Common myeloid progenitor, CD34-positive (primary cell): ENCODE data around the gene SPNS3.

ENCODE experiments used
- CTCF ChIA-PET: fragments of 350-600 bp; sonication (Branson Sonifier 250); formaldehyde crosslinking; loops from one replicate; lab custom pipeline; 2021; ENCODE audit warnings: antibody characterized with exemption; lab: Charles Lee
- POLR2A ChIA-PET: fragments of 350-600 bp; sonication (Branson Sonifier 250); formaldehyde crosslinking; loops from one replicate; lab custom pipeline; 2021; ENCODE audit warnings: antibody characterized with exemption; lab: Charles Lee
- DNase-seq, 3 donors: peaks; one replicate each; pipeline versions ENCODE4 v3.0.0 to v3.0.0-alpha.2; 2013
- H3K27ac ChIP-seq, 2 experiments: 1 replicate in 1 of 2; 2 replicates in 1 of 2; pipeline ENCODE4 v1.7.0; 2013; ENCODE audit warnings: inconsistent platforms in 2 of 2, low read length in 2 of 2, mild to moderate bottlenecking in 2 of 2, low read depth in 1 of 2, moderate library complexity in 1 of 2; ENCODE audit not compliant: severe bottlenecking in 2 of 2, insufficient read depth in 1 of 2, poor library complexity in 1 of 2
- H3K27me3 ChIP-seq, 5 experiments: replicated peaks in 2 of 5; 1 replicate in 3 of 5; 2 replicates in 2 of 5; pipeline versions ENCODE4 v1.6.1 to v1.7.0; 2013; ENCODE audit warnings: low read length in 4 of 5, mild to moderate bottlenecking in 2 of 5, moderate library complexity in 2 of 5, inconsistent platforms in 1 of 5; ENCODE audit not compliant: insufficient read depth in 5 of 5, control insufficient read depth in 4 of 5
- H3K36me3 ChIP-seq, 4 experiments: 1 replicate in 2 of 4; 2 replicates in 2 of 4; pipeline versions ENCODE4 v1.6.1 to v1.7.0; 2013; ENCODE audit warnings: low read length in 3 of 4, control low read depth in 1 of 4, mild to moderate bottlenecking in 1 of 4; ENCODE audit not compliant: control insufficient read depth in 4 of 4, insufficient read depth in 4 of 4
- H3K4me1 ChIP-seq, 4 experiments: 1 replicate in 3 of 4; 2 replicates in 1 of 4; pipeline versions ENCODE4 v1.6.1 to v1.7.1; 2013; ENCODE audit warnings: low read length in 3 of 4, mild to moderate bottlenecking in 3 of 4, control low read depth in 1 of 4, inconsistent platforms in 1 of 4, moderate library complexity in 1 of 4; ENCODE audit not compliant: control insufficient read depth in 4 of 4, insufficient read depth in 4 of 4; ENCODE audit errors: control extremely low read depth in 1 of 4
- H3K4me3 ChIP-seq, 7 experiments: 1 replicate in 4 of 7; 2 replicates in 3 of 7; pipeline versions ENCODE4 v1.5.1 to v1.7.0; 2013; ENCODE audit warnings: mild to moderate bottlenecking in 7 of 7, low read length in 6 of 7, moderate library complexity in 6 of 7, inconsistent platforms in 2 of 7, low read depth in 2 of 7, control low read depth in 1 of 7; ENCODE audit not compliant: insufficient read depth in 4 of 7, control insufficient read depth in 1 of 7; ENCODE audit errors: extremely low read depth in 1 of 7
- H3K9me3 ChIP-seq, 5 experiments: 1 replicate in 4 of 5; 2 replicates in 1 of 5; pipeline versions ENCODE4 v1.6.1 to v1.7.1; 2013; ENCODE audit warnings: low read length in 4 of 5, mild to moderate bottlenecking in 2 of 5, inconsistent platforms in 1 of 5, low read depth in 1 of 5, moderate library complexity in 1 of 5; ENCODE audit not compliant: control insufficient read depth in 4 of 5, insufficient read depth in 2 of 5; ENCODE audit errors: control extremely low read depth in 1 of 5
- WGBS: methylation state at CpG from one replicate; pipeline ENCODE4 v1.1.5; 2013; ENCODE audit not compliant: insufficient coverage; 5-methylcytosine and 5-hydroxymethylcytosine counted together

Gene SPNS3

DNA sequence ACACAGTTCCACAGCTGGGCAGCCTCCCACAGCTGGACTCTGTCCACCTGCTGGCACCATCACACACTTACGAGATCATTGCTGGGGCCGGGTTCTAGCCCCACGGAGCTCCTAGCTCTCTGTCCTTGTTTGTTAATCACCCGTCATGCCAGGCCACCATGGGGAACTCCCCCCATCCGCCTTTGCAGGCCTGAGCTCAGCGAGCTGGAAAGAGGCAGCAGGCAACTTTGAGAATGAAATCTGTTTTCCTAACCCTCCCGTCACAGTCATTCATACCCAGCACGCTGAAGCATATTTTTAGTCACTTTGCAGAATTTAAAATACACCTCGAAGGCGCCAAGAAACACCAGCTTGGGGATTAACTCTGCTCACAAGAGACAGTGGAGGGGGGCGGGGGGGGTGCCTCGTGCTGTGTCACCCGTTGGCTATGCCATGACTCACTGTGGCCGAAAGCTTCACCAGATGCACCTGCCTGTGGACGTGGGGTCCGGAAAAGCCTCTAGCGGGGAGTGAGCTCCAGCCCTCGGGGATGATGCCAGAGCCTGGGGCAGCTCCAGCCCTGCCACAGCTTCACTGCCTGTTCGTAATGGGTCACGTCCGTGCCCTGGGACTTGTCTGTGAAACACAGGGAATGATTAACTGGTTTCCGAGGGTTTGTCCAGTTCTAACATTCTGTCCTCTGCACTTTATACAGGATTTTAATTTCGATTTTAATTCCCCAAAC lies 63.5 kb downstream of the SPNS3 start:
- peaks cover 2 to 54% (median 46%) of the 10 kb centered on the region in 4 experiments for H3K4me1 ChIP-seq
- peak in 1 of 3 donors; percentile 47 for DNase-seq
- CTCF ChIA-PET = interaction anchor here (0.8 to 2.6 kb wide), 8 partner anchors 9 to 76 kb away, joined by 3 to 8 read pairs (median 3); no protein-coding TSS in a partner anchor
- POLR2A ChIA-PET = no interaction called here
- H3K36me3 ChIP-seq = peaks cover 0 to 2% (median under 1%) of the 10 kb centered on the region in 4 experiments
- WGBS = 87% methylated on average over 19 of the region's 23 CpGs
- no peaks in the 10 kb centered on the region for H3K9me3 ChIP-seq
- H3K27me3 ChIP-seq = no peaks in the 10 kb centered on the region
- no peak overlapping the region for H3K27ac ChIP-seq
- no peak overlapping the region for H3K4me3 ChIP-seq

- H3K27ac ChIP-seq = peak within 1 kb of the TSS; percentile 75 to 78
- POLR2A ChIA-PET = interaction anchor here (0.5 to 2.9 kb wide), 8 partner anchors 10 to 133 kb away, joined by 3 to 12 read pairs (median 5); partner anchors contain the start of gene SPNS3
- WGBS = under 1% methylated on average over 76 of the region's 117 CpGs
- no peaks in the 10 kb centered on the region for H3K9me3 ChIP-seq
- DNase-seq = peak; percentile 70 to 81 (median 78)
- H3K27me3 ChIP-seq = no peaks in the 10 kb centered on the region
- CTCF ChIA-PET = interaction anchor here (1.1 to 4.3 kb wide), 7 partner anchors 10 to 77 kb away, joined by 5 to 24 read pairs (median 7); partner anchors contain the start of gene SPNS3
- H3K36me3 ChIP-seq = peaks cover 0 to 12% (median under 1%) of the 10 kb centered on the region in 4 experiments
- H3K4me3 ChIP-seq = peak within 1 kb of the TSS; percentile 50 to 89 (median 75)
- H3K4me1 ChIP-seq = peaks cover 4 to 56% (median 48%) of the 10 kb centered on the region in 4 experiments
These were observed 65.0 kb downstream of the SPNS3 start, which contains the start of gene SPNS2 for GRCh38 chr17:4498461-4499397. TSS of gene SPNS2 (plus strand) at chr17:4498881. CDS start at chr17:4499048, 167 bp downstream.

DNA sequence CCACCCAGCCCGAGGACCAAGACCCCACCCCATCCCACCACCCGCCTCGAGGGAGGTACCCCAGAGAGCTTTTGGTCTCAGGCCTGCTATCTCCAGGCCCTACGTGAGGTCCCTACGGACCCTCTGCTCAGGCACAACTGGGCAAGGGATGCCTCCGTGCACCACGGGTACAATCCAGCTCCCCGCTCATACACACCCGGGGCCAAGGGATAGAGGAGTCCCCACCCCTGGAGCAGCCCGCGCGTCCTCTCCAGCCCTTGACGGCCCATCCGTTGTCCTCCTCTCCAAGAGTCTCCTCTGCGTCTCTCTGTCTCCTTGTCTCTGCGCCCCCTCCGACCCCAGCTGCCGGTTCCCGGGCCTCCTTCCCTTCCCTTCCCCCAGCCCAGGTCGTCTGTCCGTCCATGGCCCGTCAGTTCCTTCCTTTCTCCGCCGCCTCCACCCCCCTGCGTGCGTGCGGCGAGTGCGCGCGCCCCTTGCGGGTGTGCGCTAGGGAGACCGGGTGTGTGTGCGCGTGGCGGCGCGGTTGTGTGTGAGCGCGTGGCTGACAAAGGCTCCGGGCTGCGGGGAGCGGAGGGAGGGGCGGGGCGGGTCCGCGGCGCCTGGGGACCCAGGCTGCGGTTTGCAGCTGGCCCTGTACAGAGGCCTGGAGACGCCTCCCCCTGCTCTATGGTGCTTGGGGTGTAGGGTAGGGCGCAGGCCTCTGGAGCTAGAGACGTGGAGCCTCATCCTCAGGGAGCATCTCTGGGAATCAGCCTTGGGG lies 65.9 kb downstream of the SPNS3 start:
- Histone ChIP-seq H3K27me3 (no peaks in the 10 kb centered on the region), H3K27ac (peak overlapping the region; percentile 75 to 78), H3K4me3 (peak overlapping the region; percentile 50 to 89 (median 75)), H3K9me3 (no peaks in the 10 kb centered on the region), H3K36me3 (peaks cover 0 to 12% (median under 1%) of the 10 kb centered on the region in 4 experiments), H3K4me1 (peaks cover 7 to 64% (median 57%) of the 10 kb centered on the region in 4 experiments)
- peak; percentile 71 to 90 (median 85) for DNase-seq
- ChIA-PET CTCF (interaction anchor here (0.8 to 4.3 kb wide), 13 partner anchors 9 to 81 kb away, joined by 3 to 24 read pairs (median 7); partner anchors contain the start of gene SPNS3), POLR2A (interaction anchor here (0.5 to 2.9 kb wide), 10 partner anchors 9 to 132 kb away, joined by 3 to 12 read pairs (median 4); partner anchors contain the start of gene SPNS3)
- WGBS = 0% methylated on average over 41 of the region's 53 CpGs

DNA sequence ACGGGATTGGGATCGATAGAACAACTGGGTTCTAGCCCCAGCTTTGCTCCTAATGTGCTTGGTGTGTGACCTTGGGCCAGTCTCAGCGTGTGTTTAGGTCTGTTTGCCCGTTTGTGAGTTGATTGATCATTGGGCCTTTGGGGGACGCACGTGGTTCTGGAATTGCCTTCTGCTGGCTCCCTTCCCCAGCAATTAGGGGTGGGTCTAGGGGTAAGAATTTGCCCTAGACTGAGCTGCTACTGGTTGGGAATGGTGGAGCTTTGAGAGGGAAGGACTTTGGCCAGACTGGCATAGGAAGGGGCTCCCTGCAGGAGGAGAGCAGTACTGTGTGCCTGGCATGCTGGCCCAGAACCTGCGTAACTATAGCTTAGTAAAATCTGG lies 66.4 kb downstream of the SPNS3 start:
- H3K9me3 ChIP-seq = no peaks in the 10 kb centered on the region
- no peaks in the 10 kb centered on the region for H3K27me3 ChIP-seq
- 0% methylated on average over 6 of the region's 7 CpGs for WGBS
- H3K4me3 ChIP-seq = peak overlapping the region; percentile 50 to 89 (median 75)
- peak in 1 of 3 donors; percentile 42 for DNase-seq
- POLR2A ChIA-PET = interaction anchor here (0.5 to 2.9 kb wide), 7 partner anchors 8 to 67 kb away, joined by 3 to 12 read pairs (median 4); partner anchors contain the start of gene SPNS3
- CTCF ChIA-PET = interaction anchor here (0.8 to 4.3 kb wide), 14 partner anchors 9 to 137 kb away, joined by 3 to 24 read pairs (median 6); partner anchors contain the start of gene SPNS3
- H3K27ac ChIP-seq = peak overlapping the region; percentile 75 to 77
- peaks cover 9 to 70% (median 63%) of the 10 kb centered on the region in 4 experiments for H3K4me1 ChIP-seq
- H3K36me3 ChIP-seq = peaks cover 0 to 17% (median 3%) of the 10 kb centered on the region in 4 experiments

DNA sequence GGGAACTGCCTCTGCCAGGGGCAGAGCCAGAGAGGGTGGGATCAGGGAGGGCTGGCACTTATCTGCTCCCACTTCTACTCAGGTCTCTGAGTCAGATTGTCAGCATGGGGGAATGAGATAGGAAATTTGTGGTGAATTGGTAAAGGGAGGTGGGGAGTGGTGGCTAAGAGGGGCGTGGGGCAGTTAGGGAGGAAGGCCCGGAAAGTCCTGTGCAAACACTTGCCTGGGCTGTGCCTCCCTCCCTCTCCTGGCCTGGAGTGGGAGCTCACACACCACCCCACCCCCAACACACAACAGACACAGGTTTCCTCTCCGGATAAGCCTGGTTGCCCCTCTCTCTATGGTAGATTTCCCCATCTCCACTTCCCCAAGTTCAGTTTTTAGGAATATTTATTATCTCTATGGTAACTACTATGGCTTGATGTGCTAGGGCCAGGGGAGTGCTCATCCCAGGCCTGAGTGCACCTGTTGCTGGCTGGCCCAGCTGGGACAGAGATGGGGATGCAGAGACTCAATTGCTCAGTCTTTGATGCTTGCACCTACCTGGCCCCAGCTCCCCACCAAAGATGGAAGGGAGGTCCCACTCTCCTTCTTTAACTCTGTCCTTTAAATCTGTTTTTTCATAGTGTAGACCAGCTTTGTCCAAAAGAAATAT lies 67.7 kb downstream of the SPNS3 start:
- Histone ChIP-seq H3K27me3 (no peaks in the 10 kb centered on the region), H3K4me3 (peak overlapping the region in 6 of 7 experiments; percentile 41 to 89 (median 78)), H3K9me3 (no peaks in the 10 kb centered on the region), H3K27ac (peak overlapping the region; percentile 75 to 79), H3K36me3 (peaks cover 0 to 19% (median 2%) of the 10 kb centered on the region in 4 experiments), H3K4me1 (peaks cover 9 to 82% (median 75%) of the 10 kb centered on the region in 4 experiments)
- ChIA-PET POLR2A (interaction anchor here (0.8 to 1.9 kb wide), 4 partner anchors 15 to 64 kb away, joined by 3 to 5 read pairs (median 4); no protein-coding TSS in a partner anchor), CTCF (interaction anchor here (0.6 to 4.3 kb wide), 11 partner anchors 8 to 81 kb away, joined by 3 to 24 read pairs (median 6); partner anchors contain the start of gene SPNS3)
- DNase-seq = peak; percentile 83 to 93 (median 88)
- no CpG with 5 or more reads among the region's 3 CpGs for WGBS
